Sigmoid colon (tissue), 3 donors: ENCODE data around the gene ACACA.

ENCODE experiments used
- CTCF ChIP-seq, 4 experiments: fragments of 450-650 bp in 3 of 4; fragments of 200-600 bp in 1 of 4; IDR thresholded peaks; one replicate each; pipeline ENCODE4 v1.5.1; 2016 to 2019; ENCODE audit warnings: antibody characterized with exemption in 4 of 4, mild to moderate bottlenecking in 3 of 4, moderate library complexity in 2 of 4
- POLR2A ChIP-seq, 2 donors: fragments of 450-650 bp; IDR thresholded peaks; one replicate each; pipeline ENCODE4 v1.6.1; 2016; ENCODE audit warnings: antibody characterized with exemption in 2 of 2, mild to moderate bottlenecking in 2 of 2, moderate library complexity in 2 of 2

- TF ChIP-seq CTCF (IDR thresholded peaks at IDR 0.05) (no peak), POLR2A (IDR thresholded peaks at IDR 0.05) (no peak)
These were observed 67.3 kb downstream of the ACACA start for GRCh38 chr17:37339321-37339720.
